ENCODE measurements around the gene SEMA4D.

The SEMA4D gene

DNA sequence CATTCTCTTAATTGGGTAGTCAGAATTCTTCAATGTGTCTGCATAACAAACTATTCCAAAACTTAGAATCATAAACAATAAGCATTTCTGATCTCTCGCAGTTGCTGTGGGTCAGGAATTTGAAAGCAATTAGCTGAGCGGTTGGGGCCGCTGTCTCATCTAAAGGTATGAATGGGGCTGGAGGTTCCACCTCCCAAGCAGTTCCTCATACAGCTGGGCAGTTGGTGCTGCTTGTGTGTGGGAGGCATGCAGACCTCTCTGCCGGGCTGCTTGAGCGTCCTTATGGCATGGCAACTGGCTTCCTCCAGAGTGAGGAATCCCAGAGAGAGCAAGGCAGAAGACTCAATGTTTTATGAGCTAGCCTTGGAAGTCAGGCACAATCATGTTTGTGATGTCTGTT lies 30.2 kb upstream of the SEMA4D start:
- ATAC-seq: no peak

DNA sequence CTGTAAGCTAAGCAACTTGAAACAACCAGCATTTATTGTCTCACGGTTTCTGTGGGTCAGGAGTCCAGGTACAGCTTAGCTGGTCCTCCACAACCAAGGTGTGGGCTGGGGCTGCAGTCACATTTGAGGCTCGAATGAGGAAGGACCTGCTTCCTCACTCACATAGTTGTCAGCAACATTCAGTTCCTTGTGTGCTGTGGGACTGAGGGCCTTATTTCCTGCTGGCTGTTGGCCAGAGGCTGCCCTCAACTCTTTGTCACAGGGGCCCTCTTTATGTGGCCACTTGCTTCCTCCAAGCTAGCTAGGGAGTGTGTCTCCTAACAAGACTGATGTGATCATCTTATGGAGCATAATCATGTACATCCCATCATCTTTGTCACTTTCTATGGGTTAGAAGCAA lies 29.2 kb upstream of the SEMA4D start:
- no peak for ATAC-seq

GRCh38 chr9:89526667-89527066 lies 28.8 kb upstream of the SEMA4D start:
- ATAC-seq: no peak

DNA sequence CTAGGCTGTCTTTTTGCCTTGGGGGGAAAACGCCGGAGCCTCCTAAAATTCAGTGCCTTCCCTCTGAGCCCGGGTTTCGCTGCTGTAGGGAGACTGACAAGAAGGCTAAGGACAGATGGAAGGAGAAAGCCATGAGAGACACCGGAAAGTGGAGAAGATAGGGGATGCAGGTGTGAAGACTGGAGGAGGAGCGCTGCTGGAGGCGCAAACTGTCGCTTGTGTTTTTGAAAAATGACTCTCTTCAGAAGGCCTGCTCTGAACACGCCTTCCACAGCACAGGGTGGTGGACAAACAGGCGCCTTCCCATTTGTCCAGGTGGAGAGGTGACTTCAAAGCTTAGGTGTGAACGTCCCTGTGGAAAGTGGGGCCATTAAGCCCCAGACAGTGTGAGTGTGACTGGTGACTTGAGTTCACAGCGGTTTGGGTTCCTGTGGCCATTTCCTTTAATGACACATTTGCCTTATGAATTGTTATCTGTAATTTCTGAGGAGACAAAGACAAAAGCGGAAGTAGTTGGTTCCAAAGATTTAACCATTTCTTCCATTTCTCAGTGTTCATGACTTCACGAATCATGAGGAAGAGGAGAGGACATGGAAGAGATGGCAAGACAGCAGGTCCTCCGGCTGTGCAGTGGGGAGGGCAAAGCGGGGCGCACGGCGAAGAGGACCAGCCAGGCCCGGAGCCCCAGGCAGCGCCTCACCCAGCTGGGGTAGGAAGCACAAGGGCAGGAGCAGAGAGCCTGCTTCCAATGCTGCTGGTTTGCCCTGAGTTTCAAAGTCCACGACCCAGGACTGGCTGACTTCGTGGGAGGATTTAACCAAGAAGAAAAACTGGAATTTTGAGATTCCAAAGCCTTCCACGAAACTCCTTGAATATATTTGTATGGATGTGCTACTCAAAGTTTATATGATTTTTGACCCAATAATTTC lies 27.8 kb upstream of the SEMA4D start:
- ATAC-seq: no peak

DNA sequence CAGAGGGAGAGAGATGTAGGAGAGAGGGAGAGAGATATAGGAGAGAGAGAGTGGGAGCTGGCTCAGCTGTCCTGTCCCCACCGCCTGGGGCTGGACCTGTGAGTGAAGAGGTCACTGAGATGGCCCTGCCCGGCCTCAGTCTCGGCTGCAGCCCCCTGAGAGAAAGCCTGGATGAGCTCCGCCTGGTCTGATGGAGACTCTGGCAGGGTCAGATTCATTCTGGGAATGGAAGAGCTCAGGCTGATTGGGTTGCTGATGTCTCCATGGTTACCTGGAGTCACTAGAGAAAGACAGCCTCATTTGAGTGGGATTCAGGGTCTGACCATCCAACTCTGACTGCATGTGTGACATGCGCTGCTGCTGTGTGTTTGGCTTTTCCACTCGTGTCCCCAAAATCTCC lies 27.1 kb upstream of the SEMA4D start:
- ATAC-seq: no peak

DNA sequence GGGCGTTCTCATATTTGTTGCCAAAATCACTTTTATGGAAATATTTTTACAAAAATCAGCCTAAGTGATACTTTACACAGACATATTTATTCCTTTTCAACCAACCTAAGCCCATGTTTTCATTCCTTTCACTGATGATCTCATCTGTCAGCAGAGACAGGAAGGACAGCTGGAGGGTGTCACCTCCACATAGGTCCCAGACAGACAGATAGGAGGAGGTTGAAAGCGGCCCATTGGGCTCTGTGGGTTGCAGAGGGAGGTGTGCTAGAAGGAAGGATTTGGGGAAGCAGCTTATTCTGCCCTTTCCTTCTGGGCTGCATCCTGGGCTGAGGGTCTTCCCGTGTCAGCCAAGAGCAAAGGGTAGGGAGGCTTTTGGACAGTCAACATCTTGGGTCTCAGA lies 26.0 kb upstream of the SEMA4D start:
- peak; percentile 49 to 54 for ATAC-seq

- ATAC-seq: no peak
Measured at GRCh38 chr9:89522959-89523285, 25.0 kb upstream of the SEMA4D start.

- ATAC-seq: peak; percentile 92 to 94
Measured at GRCh38 chr9:89522261-89522958, 24.5 kb upstream of the SEMA4D start.

DNA sequence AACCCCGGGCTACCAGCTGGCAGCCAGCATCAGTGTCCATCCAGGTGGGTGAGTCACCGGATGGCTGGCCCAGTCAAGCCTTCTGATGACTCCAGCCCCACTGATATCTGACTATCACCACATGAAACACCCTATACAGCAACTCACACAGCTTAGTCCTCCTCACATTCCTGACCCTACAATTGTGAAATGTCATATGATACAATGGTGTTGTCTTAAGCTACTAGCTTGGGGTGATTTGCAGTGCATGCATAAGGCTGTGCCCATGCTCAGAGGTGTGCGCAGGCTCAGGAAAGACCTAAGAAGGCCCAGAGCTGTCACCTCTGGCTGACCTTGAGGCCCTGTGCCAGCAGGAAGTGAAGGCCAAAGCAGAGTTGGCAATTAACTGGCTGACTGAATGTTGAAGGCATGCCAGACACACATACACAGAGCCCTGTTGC lies 21.5 kb upstream of the SEMA4D start:
- no peak for ATAC-seq

GRCh38 chr9:89518466-89519365 lies 20.8 kb upstream of the SEMA4D start:
- no peak for ATAC-seq

GRCh38 chr9:89515416-89515815 lies 17.5 kb upstream of the SEMA4D start:
- no peak for ATAC-seq

GRCh38 chr9:89514956-89515355 lies 17.0 kb upstream of the SEMA4D start:
- ATAC-seq: no peak

DNA sequence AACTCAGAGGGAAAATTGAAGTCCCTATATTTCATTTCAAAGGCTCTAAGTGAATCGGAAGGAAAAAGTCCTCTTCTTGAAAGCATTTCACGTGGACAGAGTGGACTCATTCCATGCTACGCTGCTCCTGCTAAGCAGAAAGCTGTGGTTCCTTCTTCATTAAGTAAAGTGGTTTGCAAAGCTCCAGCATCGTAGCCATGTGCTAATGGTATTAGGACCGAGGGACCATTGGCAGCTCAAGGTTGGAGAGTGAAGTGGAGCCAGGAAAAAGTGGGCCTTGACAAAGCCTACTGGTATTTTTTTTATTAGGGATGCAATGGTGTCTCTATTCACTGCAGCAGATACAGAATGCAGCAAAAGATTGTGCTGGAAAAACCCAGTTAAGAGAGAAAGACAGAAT lies 16.4 kb upstream of the SEMA4D start:
- ATAC-seq: no peak

DNA sequence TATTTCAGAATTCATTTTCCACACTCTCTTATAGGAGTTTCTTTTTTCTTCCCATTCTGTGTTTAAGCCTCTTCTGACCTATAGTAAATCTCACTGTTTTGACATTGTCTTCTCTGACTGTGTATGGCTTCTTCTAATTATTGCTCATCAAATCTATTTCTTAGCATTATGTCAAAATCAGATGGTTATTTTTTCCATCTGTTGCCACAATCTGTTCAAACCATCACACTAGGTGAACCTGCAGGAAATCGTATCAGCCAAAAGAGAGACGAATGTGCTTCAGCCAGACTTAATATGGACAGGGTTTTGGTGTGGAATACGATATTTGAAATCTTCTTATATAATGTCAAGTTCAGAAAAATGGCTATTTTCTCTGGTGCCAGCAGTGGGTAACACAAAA lies 15.9 kb upstream of the SEMA4D start:
- no peak for ATAC-seq

- no peak for ATAC-seq
Measured at GRCh38 chr9:89512382-89512781, 14.5 kb upstream of the SEMA4D start.

DNA sequence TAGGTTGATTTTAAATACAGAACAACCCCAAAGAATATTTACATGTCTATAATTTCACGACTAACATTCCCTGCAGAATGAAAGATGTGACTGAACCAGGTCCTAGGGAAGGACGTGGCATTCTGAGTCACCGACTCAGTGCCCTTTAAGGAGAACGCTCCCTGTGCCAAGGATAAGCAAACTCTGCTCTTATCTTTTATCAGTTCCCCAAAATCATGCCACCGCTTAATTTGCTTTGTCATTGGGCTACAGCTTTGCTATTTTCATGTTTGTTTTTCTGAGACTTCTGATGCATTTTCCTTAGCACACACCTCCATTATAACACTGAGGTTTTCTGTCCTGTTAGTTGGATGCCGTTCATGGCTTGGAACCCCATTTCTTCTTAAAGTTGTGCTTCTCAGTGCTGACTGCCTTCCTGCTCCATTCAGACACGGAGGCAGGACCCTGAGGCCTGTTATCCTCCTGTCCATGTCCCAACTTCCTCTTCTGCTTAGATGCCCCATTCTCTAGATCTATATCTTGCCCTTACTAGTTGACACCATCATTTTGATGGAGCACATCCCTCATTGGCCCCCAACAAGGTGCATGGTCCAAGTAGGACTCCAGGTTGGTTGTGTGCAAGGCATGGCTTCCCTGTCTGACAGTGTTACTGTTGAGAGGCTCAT lies 11.2 kb upstream of the SEMA4D start:
- no peak for ATAC-seq

GRCh38 chr9:89505911-89506310 lies 8.0 kb upstream of the SEMA4D start:
- no peak for ATAC-seq

GRCh38 chr9:89505048-89505447 lies 7.1 kb upstream of the SEMA4D start:
- no peak for ATAC-seq

DNA sequence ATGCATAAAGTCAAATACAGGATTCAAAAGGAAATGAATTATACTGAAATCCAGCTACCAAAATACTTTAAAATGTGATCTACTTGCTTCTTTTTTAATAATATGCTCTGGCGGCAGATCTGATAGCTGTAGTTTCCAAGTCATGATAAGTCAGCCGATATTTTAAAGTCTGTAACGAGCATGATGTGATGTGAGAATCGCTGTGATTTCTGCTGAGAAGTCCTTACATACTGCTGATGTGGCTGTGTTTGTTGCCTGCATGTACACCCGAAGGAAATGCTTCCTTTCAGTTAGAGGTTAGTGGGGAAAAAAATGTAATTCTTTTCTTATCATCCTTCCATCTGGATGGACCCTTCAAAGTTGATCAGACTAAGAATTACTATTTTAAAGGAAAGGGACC lies 4.8 kb upstream of the SEMA4D start:
- no peak for ATAC-seq

DNA sequence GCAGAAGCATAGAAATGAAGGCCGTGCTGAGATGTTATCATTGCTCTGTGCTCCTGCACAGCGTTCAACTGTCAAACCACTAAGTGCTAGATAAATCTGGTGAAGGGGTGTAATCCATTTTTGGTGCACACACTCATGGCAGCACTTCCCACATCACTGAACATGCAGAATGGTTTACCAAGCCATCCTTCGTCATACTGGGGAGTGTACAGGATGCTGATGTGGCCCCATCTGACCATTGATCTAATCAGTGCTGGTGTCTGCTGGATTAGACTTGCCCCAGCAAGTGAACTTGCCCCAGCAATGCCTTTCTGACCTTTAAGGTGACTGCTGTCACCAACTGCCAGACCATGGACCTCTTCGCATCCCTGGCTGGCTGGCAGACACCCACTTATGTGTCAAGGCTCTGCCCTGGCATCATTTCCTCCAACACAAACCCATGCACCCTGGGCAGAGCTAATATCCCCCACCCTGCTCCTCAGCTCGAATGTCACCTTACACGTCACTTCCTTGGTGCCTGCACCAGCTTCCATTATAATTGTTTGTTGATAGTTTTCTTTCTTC lies 4.2 kb upstream of the SEMA4D start:
- ATAC-seq: peak; percentile 39 to 50

- ATAC-seq: no peak
Measured at GRCh38 chr9:89501311-89501898, 3.5 kb upstream of the SEMA4D start.

DNA sequence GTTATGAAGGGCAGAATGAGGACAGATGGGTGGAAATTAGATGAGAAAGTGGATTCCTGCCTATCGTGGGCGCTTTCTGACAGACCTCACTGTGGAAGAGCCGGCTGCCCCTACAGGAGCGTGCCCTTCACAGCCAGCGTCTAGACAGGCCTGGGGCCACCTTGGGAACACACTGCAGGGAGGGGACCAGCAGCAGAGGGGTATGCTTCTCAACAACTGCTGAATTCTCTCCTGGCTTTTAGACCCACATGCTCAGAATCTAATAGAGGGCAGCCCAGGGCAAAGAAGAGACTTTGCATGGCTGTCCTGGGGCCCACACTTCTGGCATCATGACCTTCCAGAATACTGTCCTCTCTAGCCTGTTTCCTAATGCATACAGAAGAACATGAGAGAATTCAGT lies 2.1 kb upstream of the SEMA4D start:
- ATAC-seq: no peak
